Neural progenitor cell (in vitro differentiated cells): Measurements from ENCODE around the gene TLX1.

Experiments used
- CTCF ChIP-seq: fragments of 200-600 bp; sonication (generic); IDR thresholded peaks from 2 replicates; pipeline ENCODE4 v1.5.1; 2017; ENCODE audit warnings: antibody characterized with exemption, mild to moderate bottlenecking
- EZH2 ChIP-seq: fragments of 200-600 bp; sonication (generic); IDR thresholded peaks from 2 replicates; pipeline ENCODE4 v1.6.1; 2017; ENCODE audit warnings: antibody characterized with exemption, mild to moderate bottlenecking, moderate library complexity
- EZH2phosphoT487 ChIP-seq: fragments of 200-600 bp; sonication (generic); IDR thresholded peaks from 2 replicates; pipeline ENCODE4 v1.6.1; 2017; ENCODE audit warnings: antibody characterized with exemption

DNA sequence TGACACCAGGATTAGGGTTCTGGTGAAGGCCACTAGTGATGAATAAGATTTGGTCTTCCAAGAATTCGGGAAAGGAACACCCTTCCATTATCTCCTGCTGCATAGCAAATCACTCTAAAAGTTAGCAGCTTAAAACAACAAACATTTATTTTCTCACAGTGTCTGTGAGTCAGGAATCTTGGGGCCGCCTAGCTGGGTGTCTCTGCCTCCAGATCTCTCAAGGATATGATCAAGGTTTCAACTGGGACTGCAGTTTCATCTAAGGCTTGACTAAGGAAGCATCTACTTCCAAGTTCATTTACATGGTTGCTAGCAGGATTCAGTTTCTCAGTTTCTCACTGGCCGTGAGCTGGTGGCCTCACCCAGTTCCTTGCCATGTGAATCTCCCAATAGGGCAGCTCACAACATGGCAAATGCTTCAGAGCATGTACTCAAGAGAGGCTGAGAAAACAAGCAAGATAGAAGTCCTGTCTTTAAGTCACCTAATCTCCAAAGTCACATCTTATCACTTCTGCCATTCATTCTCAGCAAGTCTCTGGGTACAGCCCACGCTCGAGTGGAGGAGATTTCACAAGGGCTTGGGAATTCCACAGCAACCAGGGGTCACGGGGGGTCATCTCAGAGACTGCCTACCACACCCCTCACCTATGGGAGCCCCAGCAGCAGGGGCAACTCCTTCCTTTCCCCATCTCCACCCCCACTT, 26.8 kb downstream of the TLX1 start:
- TF ChIP-seq CTCF (no peak), EZH2 (no peak), EZH2phosphoT487 (no peak)
